Measurements from ENCODE around the gene CMSS1.

The CMSS1 gene

GRCh38 chr3:100006570-100007271 lies 189.1 kb downstream of the CMSS1 start:
- Histone ChIP-seq H3F3A (ENCODE audit: insufficient read depth, low read length) (no peaks in the 10 kb centered on the region), H3K9ac (ENCODE audit: low read length) (no peak overlapping the region), H3K4me3 (ENCODE audit: low read length) (no peak overlapping the region), H3K9me3 (replicated peaks; ENCODE audit: insufficient read depth, low read length) (no peaks in the 10 kb centered on the region), H3K27ac (ENCODE audit: low read length) (no peak overlapping the region), H3K4me2 (ENCODE audit: low read depth, low read length) (no peak overlapping the region), H2AFZ (ENCODE audit: low read length) (no peak overlapping the region), H3K27me3 (replicated peaks; ENCODE audit: insufficient read depth, low read length) (no peaks in the 10 kb centered on the region), H3K9me2 (replicated peaks; ENCODE audit: insufficient read depth, low read length) (no peaks in the 10 kb centered on the region), H3K79me2 (ENCODE audit: low read length) (no peaks in the 10 kb centered on the region), H4K20me1 (ENCODE audit: insufficient read depth, low read length) (no peaks in the 10 kb centered on the region), H3K4me1 (ENCODE audit: low read length) (no peaks in the 10 kb centered on the region), H3K36me3 (replicated peaks; ENCODE audit: insufficient read depth, low read length) (no peaks in the 10 kb centered on the region)
- no peak for DNase-seq
- no peak for TF ChIP-seq EZH2 (optimal IDR thresholded peaks at IDR 0.05; ENCODE audit: low read depth, low read length)
- no peak for TF ChIP-seq CTCF (IDR thresholded peaks at IDR 0.05; ENCODE audit: low read length)
- TF ChIP-seq EZH2phosphoT487 (IDR thresholded peaks at IDR 0.05; ENCODE audit: low read length) = no peak

DNA sequence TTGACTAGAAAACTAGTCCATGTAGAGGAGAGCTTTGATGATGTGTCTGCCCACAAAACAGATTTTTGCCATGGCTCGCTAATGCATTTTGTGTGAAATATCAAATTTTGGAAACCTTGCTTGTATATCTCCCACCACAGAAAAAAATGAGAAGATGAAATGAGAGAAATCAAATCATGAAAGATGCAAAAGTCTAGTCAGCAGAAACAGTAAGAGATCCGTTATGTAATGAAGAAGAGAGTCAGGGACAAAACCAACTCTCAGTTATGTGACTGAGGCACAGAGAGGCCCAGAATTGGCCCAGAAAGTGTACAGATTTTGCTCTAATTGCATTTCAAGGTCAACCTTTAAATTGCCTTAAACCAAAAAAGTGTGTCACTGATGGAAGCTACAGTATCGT lies 189.7 kb downstream of the CMSS1 start:
- no peaks in the 10 kb centered on the region for H3K27me3 ChIP-seq (replicated peaks; ENCODE audit: insufficient read depth, low read length)
- no peaks in the 10 kb centered on the region for H3F3A ChIP-seq (ENCODE audit: insufficient read depth, low read length)
- no peak overlapping the region for H3K4me3 ChIP-seq (ENCODE audit: low read length)
- TF ChIP-seq CTCF (IDR thresholded peaks at IDR 0.05; ENCODE audit: low read length) (no peak), EZH2 (optimal IDR thresholded peaks at IDR 0.05; ENCODE audit: low read depth, low read length) (no peak), EZH2phosphoT487 (IDR thresholded peaks at IDR 0.05; ENCODE audit: low read length) (no peak)
- H2AFZ ChIP-seq (ENCODE audit: low read length) = no peak overlapping the region
- no peaks in the 10 kb centered on the region for H3K9me2 ChIP-seq (replicated peaks; ENCODE audit: insufficient read depth, low read length)
- H3K36me3 ChIP-seq (replicated peaks; ENCODE audit: insufficient read depth, low read length) = no peaks in the 10 kb centered on the region
- H3K27ac ChIP-seq (ENCODE audit: low read length) = no peak overlapping the region
- no peaks in the 10 kb centered on the region for H3K4me1 ChIP-seq (ENCODE audit: low read length)
- H3K79me2 ChIP-seq (ENCODE audit: low read length) = no peaks in the 10 kb centered on the region
- H4K20me1 ChIP-seq (ENCODE audit: insufficient read depth, low read length) = no peaks in the 10 kb centered on the region
- no peaks in the 10 kb centered on the region for H3K9me3 ChIP-seq (replicated peaks; ENCODE audit: insufficient read depth, low read length)
- DNase-seq = no peak
- no peak overlapping the region for H3K9ac ChIP-seq (ENCODE audit: low read length)
- H3K4me2 ChIP-seq (ENCODE audit: low read depth, low read length) = no peak overlapping the region

GRCh38 chr3:100008081-100008698 lies 190.5 kb downstream of the CMSS1 start:
- no peaks in the 10 kb centered on the region for H3K36me3 ChIP-seq (replicated peaks; ENCODE audit: insufficient read depth, low read length)
- H3K27me3 ChIP-seq (replicated peaks; ENCODE audit: insufficient read depth, low read length) = no peaks in the 10 kb centered on the region
- H3K4me2 ChIP-seq (ENCODE audit: low read depth, low read length) = no peak overlapping the region
- H3K4me3 ChIP-seq (ENCODE audit: low read length) = no peak overlapping the region
- no peak for DNase-seq
- H3K4me1 ChIP-seq (ENCODE audit: low read length) = no peaks in the 10 kb centered on the region
- H3K27ac ChIP-seq (ENCODE audit: low read length) = no peak overlapping the region
- H3K9me2 ChIP-seq (replicated peaks; ENCODE audit: insufficient read depth, low read length) = no peaks in the 10 kb centered on the region
- no peaks in the 10 kb centered on the region for H4K20me1 ChIP-seq (ENCODE audit: insufficient read depth, low read length)
- H2AFZ ChIP-seq (ENCODE audit: low read length) = no peak overlapping the region
- H3K9ac ChIP-seq (ENCODE audit: low read length) = no peak overlapping the region
- TF ChIP-seq EZH2 (optimal IDR thresholded peaks at IDR 0.05; ENCODE audit: low read depth, low read length) (no peak), CTCF (IDR thresholded peaks at IDR 0.05; ENCODE audit: low read length) (no peak), EZH2phosphoT487 (IDR thresholded peaks at IDR 0.05; ENCODE audit: low read length) (no peak)
- no peaks in the 10 kb centered on the region for H3F3A ChIP-seq (ENCODE audit: insufficient read depth, low read length)
- H3K79me2 ChIP-seq (ENCODE audit: low read length) = no peaks in the 10 kb centered on the region
- no peaks in the 10 kb centered on the region for H3K9me3 ChIP-seq (replicated peaks; ENCODE audit: insufficient read depth, low read length)

Measured in MM.1S (cell line).